Panc1 (cell line): ENCODE measurements around the gene KIZ.

ENCODE experiments used
- CTCF ChIP-seq: fragments of 450-650 bp; IDR thresholded peaks from 2 replicates; pipeline ENCODE4 v1.5.1; 2017; ENCODE audit warnings: mild to moderate bottlenecking
- POLR2AphosphoS5 ChIP-seq: IDR thresholded peaks from 2 replicates; pipeline ENCODE4 v1.6.1; 2012; ENCODE audit warnings: mild to moderate bottlenecking, low read depth, low read length, moderate library complexity

GRCh38 chr20:21237956-21238799, 112.3 kb downstream of the KIZ start:
- TF ChIP-seq POLR2AphosphoS5 (no peak), CTCF (no peak)
